NB4 (cell line): ENCODE data around the gene C1QTNF1.

Experiments
- MYC ChIP-seq: IDR thresholded peaks from 2 replicates; pipeline ENCODE4 v1.6.1; 2011; ENCODE audit warnings: low read depth, low read length
- POLR2A ChIP-seq: IDR thresholded peaks from 2 replicates; pipeline ENCODE4 v1.6.1; 2011; ENCODE audit warnings: mild to moderate bottlenecking; ENCODE audit not compliant: insufficient read length; ENCODE audit errors: extremely low read depth
- TF ChIP-seq, protein P1 (sequence below): IDR thresholded peaks from one replicate; pipeline ENCODE4 v1.5.1; 2012; ENCODE audit warnings: low read depth, low read length
- TF ChIP-seq, protein P2 (sequence below): IDR thresholded peaks from 2 replicates; pipeline ENCODE4 v1.6.1; 2011; ENCODE audit warnings: low read depth, low read length

DNA sequence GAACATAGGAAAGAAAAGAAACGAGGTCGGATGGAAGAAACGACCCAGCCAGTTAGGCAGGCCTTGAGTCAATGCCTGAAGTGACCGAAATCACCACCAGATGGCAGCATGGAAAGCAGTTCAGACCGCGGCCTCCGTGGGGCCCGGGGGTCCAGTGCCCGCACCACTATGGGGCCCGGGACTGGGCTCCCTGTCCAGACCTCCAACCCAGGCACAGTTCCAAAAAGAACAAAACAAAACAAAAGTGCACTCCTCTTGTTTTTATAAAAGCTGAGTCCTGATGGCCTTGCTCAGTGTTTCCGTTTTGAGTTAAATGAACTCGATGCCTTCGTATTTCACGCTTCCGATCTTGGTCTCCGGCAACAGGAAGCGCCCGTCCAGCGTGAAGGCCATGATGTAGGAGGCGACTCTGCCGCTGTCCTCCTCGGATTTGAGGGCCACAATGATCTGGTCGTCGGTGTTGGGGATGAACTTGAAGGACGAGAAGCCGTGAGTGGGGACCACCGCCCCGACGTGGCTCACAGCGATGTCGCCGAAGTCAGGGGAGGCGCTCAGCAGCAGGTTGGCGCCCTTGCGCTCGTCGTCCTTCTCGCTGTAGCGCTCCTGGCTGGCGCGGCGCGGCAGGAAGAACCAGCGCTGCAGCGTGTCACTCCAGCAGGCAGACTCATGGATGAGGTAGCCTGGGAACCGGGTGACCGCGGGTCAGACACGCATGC lies 30.6 kb upstream of the C1QTNF1 start:
- TF ChIP-seq, protein P1, sequence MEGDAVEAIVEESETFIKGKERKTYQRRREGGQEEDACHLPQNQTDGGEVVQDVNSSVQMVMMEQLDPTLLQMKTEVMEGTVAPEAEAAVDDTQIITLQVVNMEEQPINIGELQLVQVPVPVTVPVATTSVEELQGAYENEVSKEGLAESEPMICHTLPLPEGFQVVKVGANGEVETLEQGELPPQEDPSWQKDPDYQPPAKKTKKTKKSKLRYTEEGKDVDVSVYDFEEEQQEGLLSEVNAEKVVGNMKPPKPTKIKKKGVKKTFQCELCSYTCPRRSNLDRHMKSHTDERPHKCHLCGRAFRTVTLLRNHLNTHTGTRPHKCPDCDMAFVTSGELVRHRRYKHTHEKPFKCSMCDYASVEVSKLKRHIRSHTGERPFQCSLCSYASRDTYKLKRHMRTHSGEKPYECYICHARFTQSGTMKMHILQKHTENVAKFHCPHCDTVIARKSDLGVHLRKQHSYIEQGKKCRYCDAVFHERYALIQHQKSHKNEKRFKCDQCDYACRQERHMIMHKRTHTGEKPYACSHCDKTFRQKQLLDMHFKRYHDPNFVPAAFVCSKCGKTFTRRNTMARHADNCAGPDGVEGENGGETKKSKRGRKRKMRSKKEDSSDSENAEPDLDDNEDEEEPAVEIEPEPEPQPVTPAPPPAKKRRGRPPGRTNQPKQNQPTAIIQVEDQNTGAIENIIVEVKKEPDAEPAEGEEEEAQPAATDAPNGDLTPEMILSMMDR = peak; percentile 70
- TF ChIP-seq POLR2A (no peak), MYC (no peak)
- TF ChIP-seq, protein P2, sequence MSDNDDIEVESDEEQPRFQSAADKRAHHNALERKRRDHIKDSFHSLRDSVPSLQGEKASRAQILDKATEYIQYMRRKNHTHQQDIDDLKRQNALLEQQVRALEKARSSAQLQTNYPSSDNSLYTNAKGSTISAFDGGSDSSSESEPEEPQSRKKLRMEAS = no peak
